Glutamatergic neuron (in vitro differentiated cells): Measurements from ENCODE around the gene GORAB. TPM values are rescaled to one million over a fixed set of nuclear protein-coding genes. Genes with fewer than 3 reads are reported as not detected.

ENCODE experiments used
- DNase-seq: peaks from one replicate; pipeline ENCODE4 v3.0.0; 2022
- H3K27ac Mint-ChIP-seq: one replicate; pipeline ENCODE4 v1.8.0; 2020; ENCODE audit warnings: mild to moderate bottlenecking, mixed read lengths, inconsistent platforms; ENCODE audit not compliant: unreplicated experiment
- H3K27me3 Mint-ChIP-seq: one replicate; pipeline ENCODE4 v1.8.0; 2020; ENCODE audit warnings: mild to moderate bottlenecking, moderate library complexity, mixed read lengths, inconsistent platforms; ENCODE audit not compliant: unreplicated experiment
- H3K36me3 Mint-ChIP-seq: one replicate; pipeline ENCODE4 v1.8.0; 2020; ENCODE audit warnings: mild to moderate bottlenecking, mixed read lengths, inconsistent platforms; ENCODE audit not compliant: unreplicated experiment
- H3K4me1 Mint-ChIP-seq: one replicate; pipeline ENCODE4 v1.8.0; 2020; ENCODE audit warnings: mild to moderate bottlenecking, low read depth, mixed read lengths, inconsistent platforms; ENCODE audit not compliant: unreplicated experiment
- H3K4me3 Mint-ChIP-seq: one replicate; pipeline ENCODE4 v1.8.0; 2020; ENCODE audit warnings: mild to moderate bottlenecking, mixed read lengths, inconsistent platforms; ENCODE audit not compliant: unreplicated experiment
- H3K9me3 Mint-ChIP-seq: one replicate; pipeline ENCODE4 v1.8.0; 2020; ENCODE audit warnings: mild to moderate bottlenecking, moderate library complexity, mixed read lengths, inconsistent platforms; ENCODE audit not compliant: unreplicated experiment
- CTCF ChIP-seq: fragments of 200-600 bp; sonication (generic); IDR thresholded peaks from one replicate; pipeline ENCODE4 v1.5.0; 2021; ENCODE audit not compliant: partially characterized antibody, unreplicated experiment
- total RNA-seq: library from RNA; stranded (reverse); fragmentation: NEBNext Ultra II Directional; extraction: Animal tissue kit (Norgen Biotek cat#: 25700); gene quantifications from one replicate; pipeline ENCODE4 v1.2.1, GENCODE V29; 2021; ENCODE audit not compliant: unreplicated experiment

The GORAB gene
- total RNA-seq, 1 donor from 2014 or later = 9.1 TPM

DNA sequence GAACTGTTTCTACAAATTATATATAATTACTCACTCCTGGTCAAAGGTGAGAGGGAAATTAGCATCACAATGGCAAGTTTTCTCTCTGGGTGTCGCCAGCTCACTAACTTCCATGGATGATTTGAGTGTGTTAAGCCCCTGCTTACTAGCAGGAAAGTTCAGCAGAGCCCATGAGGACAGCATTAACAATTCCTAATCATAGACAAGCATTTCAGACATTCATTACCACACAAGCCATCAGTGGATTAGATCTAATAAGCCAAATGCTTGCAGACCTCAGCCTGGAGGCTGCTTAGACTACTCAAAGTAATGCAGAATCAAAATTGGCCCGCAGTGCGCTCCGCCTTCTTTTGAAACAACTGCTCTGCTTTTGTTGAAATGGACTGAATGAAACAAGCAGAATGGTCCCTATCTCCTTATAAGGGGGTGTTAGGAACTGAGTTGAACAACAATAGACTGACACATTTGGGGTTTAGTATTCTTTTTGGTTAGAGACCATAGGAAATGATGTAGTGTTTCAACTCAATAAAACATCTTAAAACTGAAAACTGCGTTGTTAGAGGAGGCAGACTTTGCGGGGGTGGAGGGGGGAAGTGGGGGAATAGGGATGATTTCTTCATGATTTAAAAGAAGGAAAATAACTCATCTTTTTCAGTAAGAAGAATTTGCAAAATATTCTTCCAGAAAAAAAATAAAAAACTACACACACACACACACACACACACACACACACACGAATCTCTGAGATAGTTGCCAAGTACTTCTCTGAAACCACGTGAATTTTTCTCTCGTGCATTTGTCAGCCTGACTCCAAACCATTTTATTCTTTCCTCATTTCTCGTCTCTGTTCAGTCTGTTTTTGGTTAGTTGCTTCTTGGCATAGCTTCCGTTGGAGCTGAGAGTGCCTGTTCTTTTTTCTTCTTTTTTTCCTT is 54.6 kb downstream of the GORAB start:
- Mint-ChIP-seq H3K27ac (no peak overlapping the region), H3K36me3 (no peaks in the 10 kb centered on the region), H3K4me1 (no peaks in the 10 kb centered on the region), H3K27me3 (peaks cover 3% of the 10 kb centered on the region), H3K4me3 (no peak overlapping the region), H3K9me3 (no peaks in the 10 kb centered on the region)
- no peak for TF ChIP-seq CTCF
- DNase-seq = no peak

GRCh38 chr1:170587253-170587593 is 55.3 kb downstream of the GORAB start:
- Mint-ChIP-seq H3K36me3 (no peaks in the 10 kb centered on the region), H3K4me1 (no peaks in the 10 kb centered on the region), H3K4me3 (no peak overlapping the region), H3K27me3 (peaks cover 3% of the 10 kb centered on the region), H3K27ac (no peak overlapping the region), H3K9me3 (no peaks in the 10 kb centered on the region)
- no peak for TF ChIP-seq CTCF
- no peak for DNase-seq

- TF ChIP-seq CTCF = no peak
- H3K27me3 Mint-ChIP-seq = no peaks in the 10 kb centered on the region
- no peaks in the 10 kb centered on the region for H3K4me1 Mint-ChIP-seq
- no peak overlapping the region for H3K27ac Mint-ChIP-seq
- H3K9me3 Mint-ChIP-seq = no peaks in the 10 kb centered on the region
- no peak for DNase-seq
- H3K36me3 Mint-ChIP-seq = no peaks in the 10 kb centered on the region
- H3K4me3 Mint-ChIP-seq = no peak overlapping the region
Measured at GRCh38 chr1:170590921-170591705, 59.1 kb downstream of the GORAB start.

GRCh38 chr1:170592591-170593111 is 60.7 kb downstream of the GORAB start:
- no peak overlapping the region for H3K27ac Mint-ChIP-seq
- no peak for TF ChIP-seq CTCF
- no peak for DNase-seq
- H3K4me1 Mint-ChIP-seq = no peaks in the 10 kb centered on the region
- no peaks in the 10 kb centered on the region for H3K9me3 Mint-ChIP-seq
- H3K36me3 Mint-ChIP-seq = no peaks in the 10 kb centered on the region
- no peak overlapping the region for H3K4me3 Mint-ChIP-seq
- no peaks in the 10 kb centered on the region for H3K27me3 Mint-ChIP-seq
